ENCODE results near the gene RBP3.

- TF ChIP-seq CTCF (IDR thresholded peaks at IDR 0.05) (no peak), EP300 (IDR thresholded peaks at IDR 0.05) (no peak), POLR2A (IDR thresholded peaks at IDR 0.05) (no peak)
These were observed 38.1 kb upstream of the RBP3 start for GRCh38 chr10:47310090-47310505.

Measured in ovary (tissue), 3 donors.